Stimulated activated CD8-positive, alpha-beta memory T cell treated with anti-CD3 and anti-CD28 coated beads, Interleukin-4, amount 100 ng/mL, for 48 hours (primary cell): Measurements from ENCODE around the gene TAF4.
"Not testable (repeated sequence)": the region's sequence is repeated elsewhere in the genome, so short reads cannot be mapped to it uniquely, and the experiment has no call there.

Source experiments
- DNase-seq: peaks from one replicate; pipeline ENCODE4 v3.0.0-alpha.2; 2020

TAF4 gene

DNA sequence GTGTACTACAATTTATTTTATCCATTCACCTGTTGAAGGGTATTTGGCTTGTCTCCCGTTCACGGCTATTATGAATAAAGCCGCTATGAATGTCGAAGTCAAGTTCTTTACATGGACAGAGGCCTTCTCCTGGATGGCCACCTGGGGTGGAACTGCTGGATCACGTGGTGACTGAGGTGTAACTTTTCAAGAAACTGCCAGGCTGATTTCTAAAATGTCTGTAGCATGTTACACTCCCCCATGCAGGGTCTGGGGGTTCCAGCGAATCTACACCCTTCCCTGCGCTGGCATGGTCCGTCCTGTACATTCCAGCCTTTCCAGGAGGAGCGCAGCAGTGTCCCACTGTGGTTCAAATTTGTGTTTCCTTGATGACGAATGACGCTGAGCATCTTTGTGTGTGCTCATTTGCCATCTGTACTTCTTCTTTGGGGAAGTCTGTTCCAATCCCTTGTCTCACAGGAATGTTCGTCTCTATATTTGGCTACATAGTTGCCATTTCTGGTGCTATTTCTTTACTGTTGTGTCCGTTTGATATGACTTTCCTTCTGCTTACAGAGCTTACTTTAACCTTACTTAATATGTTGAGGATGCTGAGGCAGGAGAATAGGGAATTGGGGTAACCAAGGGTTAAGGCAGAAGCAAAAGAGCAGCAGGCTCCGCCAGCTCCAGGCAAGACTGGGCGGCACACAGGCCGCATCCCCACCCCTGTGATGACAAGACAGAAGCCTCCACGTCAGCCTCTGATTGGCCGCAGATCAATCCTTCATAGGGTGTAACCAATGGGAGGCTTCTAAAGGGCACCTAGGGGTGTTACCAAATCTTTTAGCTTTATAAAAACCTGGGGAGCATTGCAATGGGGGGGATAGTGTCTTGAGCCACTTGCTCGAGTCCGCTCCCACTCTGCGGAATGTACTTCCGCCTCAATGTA lies 106.6 kb downstream of the TAF4 start:
- DNase-seq: peak; percentile 9

DNA sequence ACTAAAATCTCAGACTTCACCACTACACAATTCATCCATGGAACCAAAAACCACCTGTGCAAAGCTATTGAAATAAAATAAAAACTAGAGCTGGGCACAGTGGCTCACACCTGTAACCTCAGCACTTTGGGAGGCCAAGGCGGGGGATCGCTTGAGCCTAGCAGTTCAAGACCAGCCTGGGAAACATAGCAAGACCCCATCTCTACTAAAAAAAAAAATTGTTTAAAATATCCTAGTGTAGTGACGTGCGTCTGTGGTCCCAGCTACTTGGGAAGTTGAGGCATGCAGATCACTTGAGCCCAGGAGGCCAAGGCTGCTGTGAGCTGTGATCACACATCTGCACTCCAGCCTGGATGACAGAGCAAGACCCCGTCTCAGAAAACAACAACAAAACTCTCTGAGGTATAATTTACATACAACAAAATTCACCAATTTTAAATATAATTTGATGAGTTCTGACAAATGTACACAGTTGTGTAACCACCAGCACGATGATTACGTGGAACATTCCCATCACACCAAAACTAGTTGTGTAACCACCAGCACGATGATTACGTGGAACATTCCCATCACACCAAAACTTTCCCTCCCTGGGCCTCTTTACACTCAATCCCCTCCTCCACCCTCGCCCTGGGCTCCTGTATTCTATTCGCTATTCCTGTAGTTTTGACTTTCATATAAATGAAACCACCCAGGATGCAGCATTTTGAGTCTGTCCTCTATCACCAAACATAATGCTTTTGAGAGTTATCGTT lies 107.5 kb downstream of the TAF4 start:
- DNase-seq: peak; percentile 23

DNA sequence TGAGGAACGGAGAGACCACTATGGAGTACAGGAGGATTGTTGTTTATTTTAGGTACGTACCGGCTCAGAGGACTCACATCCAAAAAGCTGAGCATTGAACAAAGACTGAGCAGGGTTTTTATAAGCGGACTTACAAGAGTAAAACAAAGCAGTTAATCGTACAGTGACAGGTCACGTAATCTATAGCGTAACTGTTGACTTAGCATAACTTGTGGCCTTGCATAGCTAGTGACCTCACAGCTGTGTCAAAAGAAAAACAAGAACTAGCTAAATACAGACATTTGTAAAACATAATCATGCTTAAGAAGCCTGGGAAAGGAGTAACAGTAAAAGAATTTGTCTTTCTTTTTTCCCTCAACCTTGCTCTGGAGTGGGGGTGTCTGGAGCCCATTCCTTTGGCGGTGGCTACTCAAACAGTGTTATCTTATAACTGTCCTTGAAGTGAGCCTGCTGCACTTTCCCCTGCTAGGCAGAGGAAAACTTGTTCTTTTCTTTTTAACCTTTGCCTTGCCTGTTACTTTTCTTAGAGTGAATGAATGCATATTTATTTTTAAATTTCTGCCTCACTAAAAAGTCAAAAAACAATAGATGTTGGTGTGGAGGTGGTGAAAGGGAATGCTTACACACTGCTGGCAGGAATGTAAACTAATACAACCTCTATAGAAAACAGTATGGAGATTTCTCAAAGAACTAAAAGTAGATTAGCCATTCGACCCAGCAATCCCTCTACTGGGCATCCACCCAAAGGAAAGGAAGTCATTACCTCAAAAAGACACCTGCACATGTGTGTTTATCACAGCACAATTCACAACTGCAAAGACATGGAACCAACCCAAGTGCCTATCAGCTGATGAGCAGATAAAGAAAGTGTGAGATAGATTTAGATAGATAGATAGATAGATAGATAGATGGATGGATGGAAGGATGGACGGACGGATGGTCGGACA lies 109.0 kb downstream of the TAF4 start:
- no peak for DNase-seq

DNA sequence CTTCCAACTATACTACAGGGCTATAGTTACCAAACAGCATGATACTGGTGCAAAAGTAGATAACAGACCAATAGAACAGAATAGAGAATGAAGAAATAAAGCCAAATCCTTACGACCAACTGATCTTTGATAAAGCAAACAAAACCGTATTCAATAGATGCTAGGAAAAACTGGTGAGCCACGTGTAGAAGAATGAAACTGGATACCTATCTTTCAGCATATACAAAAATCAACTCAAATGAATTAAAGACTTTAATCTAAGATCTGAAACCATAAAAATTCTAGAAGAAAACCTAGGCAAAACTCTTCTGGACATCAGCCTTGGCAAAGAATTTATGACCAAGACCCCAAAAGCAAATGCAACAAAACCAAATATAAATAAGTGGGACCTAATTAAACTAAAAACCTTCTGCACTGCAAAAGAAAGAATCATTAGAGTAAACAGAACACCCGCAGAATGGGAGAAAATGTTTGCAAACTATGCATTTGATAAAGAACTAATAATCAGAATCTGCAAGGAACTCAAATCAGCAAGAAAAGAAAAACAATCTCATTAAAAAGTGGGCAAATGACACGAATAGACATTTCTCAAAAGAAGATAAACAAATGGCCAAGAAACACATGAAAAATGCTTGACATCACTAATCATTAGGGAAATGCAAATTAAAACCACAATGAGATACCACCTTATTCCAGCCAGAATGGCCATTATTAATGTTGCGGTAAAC lies 109.8 kb downstream of the TAF4 start:
- DNase-seq: no peak

DNA sequence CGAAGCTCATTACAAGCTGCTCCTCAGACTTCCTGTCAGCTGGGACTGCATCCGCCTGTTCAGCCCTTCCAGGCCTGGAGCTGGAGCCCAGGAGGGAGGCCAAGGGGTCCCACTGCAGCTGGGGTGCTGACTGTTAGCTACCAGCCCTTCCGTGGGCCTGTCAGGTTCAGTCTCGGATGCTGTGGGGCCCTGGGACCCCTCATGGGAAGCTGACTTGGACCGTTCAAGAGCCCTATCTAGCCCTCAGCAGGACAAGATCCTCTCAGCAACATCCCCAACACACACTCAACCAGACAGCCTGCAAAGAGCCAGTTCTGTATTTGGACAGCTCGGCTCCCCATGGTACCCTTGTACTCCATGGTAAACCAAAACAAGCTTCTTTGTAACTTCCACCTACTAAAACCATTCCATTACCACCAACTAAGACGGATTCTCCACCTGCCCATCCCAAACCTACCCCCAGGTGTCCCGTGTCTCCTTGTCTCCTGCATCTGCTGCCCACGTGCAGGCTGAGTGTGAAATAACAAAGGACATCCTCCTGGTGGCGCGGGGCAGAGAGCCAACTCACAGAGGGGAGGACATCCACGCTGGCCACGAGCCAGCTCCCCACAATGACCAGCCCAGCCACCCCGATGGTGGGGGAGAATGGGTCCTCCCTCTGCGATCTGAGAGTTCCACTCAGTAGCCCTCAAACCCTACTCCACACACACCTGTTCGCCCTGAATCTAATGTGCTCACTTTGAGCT lies 111.2 kb downstream of the TAF4 start:
- DNase-seq: no peak

DNA sequence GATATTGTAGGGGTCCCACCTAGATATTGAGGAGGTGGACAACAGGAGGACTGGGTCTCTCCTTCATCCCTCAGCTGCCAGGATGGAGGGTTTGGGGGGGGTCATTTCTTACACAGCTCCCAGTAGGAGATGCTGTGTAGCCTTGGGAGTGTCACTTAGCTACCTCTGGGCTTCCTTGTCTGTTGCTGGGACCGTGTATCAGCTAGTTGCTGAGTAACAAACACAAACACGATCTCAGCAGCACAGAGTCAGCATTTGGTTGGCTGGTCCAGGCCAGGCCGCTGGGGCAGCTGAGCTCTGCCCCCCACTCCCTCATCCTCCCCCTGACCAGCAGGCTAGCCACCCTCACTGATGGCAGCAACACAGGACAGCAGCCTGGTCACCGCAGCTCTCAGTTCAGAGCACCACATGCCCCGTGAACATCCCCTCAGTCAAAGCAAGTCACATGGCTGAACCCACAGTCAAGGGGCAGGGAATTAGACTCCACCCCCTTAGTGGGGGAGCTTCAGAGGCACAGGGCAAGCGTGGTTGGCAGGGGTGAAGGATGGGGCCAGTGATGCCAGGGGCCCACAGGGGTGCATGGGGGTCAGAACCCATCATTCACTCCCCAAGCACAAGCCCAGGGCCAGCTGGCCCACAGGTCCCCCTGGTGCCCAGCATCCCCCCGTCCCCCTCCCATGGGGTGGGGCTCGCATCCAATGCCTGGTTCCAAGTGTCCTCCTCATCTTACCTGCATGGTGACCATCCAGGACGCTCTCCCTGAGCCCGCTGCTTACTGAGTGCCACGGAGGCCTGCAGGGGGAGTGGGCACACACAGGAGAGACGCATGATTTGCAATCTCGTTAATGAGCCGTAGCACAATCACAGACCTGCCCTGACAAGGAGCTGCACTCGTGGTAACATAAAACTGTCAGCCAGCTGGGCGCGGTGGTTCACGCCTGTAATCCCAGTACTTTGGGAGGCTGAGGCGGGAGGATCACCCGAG lies 112.4 kb downstream of the TAF4 start:
- no peak for DNase-seq

DNA sequence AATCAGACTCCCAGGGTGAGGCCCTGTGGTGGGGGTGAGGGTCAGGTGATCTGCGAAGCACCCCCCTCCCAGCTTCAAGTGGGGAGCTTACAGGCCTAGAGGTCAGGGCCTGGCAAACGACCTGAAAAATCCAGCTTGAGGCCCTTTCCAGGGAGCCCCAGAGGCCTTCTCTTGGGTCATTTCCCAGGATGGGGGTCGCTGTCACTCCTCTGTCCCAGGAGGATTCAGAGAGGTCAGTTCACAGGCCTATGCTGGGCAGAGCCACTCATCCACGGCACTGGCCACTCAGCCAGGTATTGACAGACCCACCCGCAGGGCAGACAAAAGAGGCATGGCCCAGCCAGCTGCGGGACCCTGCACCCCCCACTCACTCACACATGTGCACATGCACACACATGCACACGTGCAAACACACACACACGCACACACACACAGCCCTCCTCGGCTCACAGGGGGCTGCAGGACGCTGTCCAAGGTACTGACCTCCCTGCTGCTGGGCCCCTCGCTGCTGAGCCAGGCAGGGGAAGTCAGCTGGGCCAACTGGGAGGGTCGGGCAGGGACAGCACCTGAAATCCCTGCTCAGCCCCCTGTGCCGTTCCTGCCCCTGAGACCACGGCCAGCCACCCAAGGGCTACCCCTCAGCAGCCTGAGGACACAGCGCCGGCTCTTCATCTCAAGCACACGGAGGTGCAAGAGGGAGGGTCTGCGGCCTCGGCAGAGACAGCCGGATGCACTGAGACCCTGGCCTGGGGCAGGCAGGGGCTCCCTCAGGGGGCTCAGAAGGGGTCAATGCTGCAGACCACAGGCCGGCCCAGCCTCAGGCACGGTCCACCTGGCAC lies 113.8 kb downstream of the TAF4 start:
- DNase-seq: no peak

DNA sequence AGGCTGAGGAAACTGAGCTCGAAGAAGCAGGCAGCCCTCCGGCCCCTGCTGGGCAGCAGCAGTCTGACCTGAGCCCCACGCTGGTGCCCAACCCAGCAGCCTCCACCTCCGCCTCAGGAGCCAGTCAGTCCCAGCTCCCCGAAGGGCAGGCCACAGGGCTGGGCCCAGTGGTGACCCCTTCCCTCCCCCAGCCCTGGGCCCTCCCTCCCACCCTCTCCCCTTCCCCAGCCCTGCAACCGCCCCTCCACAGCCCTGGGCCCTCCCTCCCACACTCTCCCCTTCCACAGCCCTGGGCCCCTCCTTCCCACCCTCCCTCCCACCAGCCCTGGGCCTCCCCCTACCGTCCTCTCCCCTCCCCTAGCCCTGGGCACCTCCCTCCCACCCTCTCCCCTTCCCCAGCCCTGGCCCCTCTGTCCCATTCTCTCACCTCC lies 115.0 kb downstream of the TAF4 start:
- no peak for DNase-seq

DNA sequence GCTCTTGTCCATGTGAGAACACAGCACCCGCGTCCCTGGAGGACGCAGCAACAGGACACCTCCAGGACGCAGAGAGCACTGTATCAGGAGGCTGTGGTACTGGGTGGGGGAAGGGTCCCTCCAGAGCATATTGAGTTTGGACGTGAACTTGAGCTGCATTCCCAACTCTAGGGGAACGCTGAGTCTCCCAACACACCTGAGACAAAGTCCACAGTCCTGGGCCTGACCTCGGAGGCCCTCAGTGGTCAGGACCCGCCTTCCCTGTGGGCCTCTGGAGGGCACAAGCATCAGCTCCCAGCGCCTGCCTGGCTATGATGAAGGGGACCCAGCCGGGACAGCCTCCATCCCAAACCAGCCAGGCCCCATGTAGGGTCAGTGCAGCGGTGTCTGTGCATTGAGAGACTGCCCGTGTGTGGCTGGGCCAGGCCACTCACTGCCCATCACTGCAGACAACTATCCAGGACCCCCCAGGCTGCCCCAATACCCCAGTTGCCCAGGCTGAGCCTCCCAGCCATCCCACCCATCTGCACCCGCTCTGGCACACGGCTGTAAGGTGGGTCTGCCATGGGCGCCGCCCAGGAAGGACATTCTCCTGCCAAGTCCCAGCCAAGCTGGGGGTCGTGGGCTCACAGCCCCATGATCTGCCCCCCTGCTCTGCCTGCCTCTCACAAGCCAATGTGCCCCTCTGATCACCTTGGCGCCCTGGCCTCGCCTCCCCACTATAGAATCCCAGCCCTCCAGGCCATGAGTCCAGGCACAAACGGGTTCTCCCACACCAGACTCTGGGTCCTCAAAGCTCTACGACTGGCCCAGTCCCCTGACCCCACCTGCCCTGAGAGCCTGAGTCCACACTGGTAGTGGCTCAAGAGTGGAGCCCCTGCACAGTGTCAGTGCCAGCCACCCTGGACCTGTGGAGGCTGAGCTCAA lies 115.7 kb downstream of the TAF4 start:
- DNase-seq: no peak

DNA sequence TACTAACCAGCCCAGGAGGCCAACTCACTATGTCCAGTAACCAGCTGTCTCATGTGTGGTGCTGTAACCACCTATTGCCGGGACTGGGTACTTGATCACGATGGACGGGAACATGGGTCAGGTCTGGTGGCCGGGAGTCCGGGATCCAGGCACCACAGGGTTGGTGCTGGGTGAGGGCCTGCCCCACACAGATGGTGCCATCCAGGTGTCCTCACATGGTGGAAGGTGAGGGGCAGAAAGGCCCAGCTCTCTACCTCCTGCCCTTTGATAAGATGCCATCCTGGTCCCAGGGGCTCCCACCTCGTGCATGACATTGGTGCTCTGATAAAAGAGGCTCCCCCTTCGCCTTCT lies 116.3 kb downstream of the TAF4 start:
- DNase-seq: no peak

DNA sequence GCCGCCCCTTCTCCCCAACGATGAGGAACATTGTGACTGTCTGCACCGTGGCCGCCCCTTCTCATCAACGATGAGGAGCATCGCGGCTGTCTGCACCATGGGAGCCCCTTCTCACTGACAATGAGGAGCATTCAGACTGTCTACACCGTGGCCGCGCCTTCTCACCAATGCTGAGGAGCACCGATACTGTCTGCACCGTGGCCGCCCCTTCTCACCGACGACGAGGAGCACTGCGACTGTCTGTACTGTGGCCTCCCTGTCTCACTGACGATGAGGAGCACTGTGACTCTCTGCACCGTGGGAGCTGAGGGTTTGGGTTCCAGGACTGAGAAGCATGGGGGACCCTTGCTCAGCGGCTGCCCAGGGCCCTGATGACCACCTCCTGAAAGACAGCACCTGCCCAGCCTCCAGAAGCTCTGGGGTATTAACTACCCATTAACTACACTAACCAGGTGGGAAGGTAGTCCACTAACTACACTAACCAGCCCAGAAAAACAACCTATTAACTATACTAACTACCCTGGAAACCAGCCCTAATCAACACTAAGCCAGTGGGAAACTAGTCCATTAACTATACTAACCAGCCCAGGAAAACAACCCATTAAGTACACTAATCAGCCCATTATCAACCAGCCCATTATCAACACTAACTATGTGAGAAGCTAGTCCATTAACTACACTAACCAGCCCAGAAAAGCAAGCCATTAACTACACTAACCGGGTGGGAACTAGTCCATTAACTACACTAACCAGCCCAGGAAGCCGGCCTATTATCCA lies 116.9 kb downstream of the TAF4 start:
- DNase-seq: no peak

DNA sequence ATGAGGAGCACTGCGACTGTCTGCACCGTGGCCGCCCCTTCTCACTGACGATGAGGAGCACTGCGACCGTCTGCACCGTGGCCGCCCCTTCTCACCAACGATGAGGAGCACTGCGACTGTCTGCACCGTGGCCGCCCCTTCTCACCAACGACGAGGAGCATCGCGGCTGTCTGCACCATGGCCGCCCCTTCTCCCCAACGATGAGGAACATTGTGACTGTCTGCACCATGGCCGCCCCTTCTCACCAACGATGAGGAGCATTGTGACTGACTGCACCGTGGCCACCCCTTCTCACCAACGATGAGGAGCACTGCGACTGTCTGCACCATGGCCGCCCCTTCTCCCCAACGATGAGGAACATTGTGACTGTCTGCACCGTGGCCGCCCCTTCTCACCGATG lies 117.6 kb downstream of the TAF4 start:
- not testable (repeated sequence) for DNase-seq

DNA sequence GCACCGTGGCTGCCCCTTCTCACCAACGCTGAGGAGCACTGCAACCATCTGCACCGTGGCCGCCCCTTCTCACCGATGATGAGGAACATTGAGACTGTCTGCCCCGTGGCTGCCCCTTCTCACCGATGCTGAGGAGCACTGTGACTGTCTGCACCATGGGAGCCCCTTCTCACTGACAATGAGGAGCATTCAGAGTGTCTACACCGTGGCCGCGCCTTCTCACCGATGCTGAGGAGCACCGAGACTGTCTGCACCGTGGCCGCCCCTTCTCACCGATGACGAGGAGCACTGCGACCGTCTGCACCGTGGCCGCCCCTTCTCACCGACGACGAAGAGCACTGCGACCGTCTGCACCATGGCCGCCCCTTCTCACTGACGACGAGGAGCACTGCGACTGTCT lies 120.2 kb downstream of the TAF4 start:
- DNase-seq: not testable (repeated sequence)

DNA sequence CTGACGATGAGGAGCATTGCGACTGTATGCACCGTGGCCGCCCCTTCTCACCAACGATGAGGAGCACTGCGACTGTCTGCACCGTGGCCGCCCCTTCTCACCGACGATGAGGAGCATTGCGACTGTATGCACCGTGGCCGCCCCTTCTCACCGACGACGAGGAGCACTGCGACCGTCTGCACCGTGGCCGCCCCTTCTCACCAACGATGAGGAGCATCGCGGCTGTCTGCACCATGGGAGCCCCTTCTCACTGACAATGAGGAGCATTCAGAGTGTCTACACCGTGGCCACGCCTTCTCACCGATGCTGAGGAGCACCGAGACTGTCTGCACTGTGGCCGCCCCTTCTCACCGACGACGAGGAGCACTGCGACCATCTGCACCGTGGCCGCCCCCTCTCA lies 120.7 kb downstream of the TAF4 start:
- DNase-seq: not testable (repeated sequence)

DNA sequence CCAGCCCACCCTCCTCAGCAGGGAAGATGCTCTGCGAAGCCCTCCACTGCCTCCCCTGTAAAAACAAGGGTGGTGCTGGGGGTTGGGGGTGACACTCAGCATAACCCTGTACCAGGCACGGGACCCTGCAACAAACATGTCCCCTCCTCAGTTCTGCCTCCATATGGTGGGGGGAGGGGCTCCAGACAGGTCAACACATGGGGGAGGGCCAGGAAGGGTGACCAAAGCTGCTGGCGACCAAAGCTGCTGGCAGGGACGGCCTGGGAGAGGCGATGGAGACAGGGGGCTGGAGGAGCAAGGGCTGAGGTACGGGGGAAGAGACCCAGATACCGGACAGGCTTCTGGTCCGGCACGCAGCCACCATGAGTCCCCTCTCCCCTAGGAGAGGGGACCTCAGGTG lies 123.2 kb downstream of the TAF4 start:
- no peak for DNase-seq

DNA sequence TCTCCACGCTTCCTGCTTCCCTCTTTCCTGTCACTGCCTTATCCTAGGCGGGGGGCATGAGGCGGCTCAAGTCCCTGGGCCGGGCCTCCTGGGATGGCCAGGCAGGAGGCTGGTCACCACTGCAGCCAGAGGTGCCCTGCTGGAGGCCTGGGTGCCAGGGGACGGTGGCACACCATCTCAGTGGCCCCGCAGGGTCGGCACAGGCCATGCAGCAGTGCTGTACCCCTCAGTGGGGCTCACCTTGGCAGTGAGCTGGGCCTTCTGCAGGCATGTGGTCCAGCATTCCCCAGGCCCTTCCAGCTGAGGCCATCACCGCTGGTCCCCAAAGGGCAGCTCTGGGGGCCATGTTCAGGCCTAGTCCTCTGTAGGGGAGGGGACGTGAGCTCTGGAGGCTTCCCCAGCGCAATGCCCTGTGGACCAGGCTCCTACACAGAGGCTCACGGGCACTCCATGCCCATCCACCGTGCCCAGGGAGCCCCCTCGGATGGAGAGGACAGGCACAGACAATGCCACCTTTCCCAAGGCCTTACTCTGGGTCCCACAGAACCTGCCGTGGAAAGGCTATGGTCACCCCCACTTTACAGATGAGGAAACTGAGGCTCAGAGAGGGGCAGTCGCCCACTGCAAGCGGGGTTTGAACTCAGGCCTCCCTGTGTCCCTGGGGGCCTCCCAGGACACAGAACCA lies 123.8 kb downstream of the TAF4 start:
- DNase-seq: no peak
